Body of pancreas (tissue), 4 donors: ENCODE data around the gene CFAP92. TPM values are rescaled to one million over a fixed set of nuclear protein-coding genes. Genes with fewer than 3 reads are reported as not detected.

ENCODE experiments used
- ATAC-seq: fragments of 150-250 bp; one replicate; pipeline ENCODE4 v1.9.1; 2016
- DNase-seq, 4 donors: peaks; one replicate each; pipeline ENCODE4 v3.0.0-alpha.2; 2019
- H3K27ac ChIP-seq, 4 donors: fragments of 200-600 bp; sonication (generic); 1 replicate in 3 of 4; 2 replicates in 1 of 4; pipeline versions ENCODE4 v1.5.1 to v1.6.1; 2016 to 2019; ENCODE audit warnings: mild to moderate bottlenecking in 1 of 4, mixed read lengths in 1 of 4, moderate library complexity in 1 of 4
- H3K27me3 ChIP-seq, 2 donors: fragments of 200-600 bp; sonication (generic); one replicate each; pipeline ENCODE4 v1.6.0; 2016; ENCODE audit warnings: mild to moderate bottlenecking in 1 of 2
- H3K36me3 ChIP-seq, 2 donors: fragments of 200-600 bp; sonication (generic); replicated peaks in 1 of 2; 2 replicates each; pipeline ENCODE4 v1.5.1; 2016; ENCODE audit warnings: low read depth in 2 of 2; ENCODE audit not compliant: insufficient read depth in 1 of 2
- H3K4me1 ChIP-seq: fragments of 200-600 bp; sonication (generic); one replicate; pipeline ENCODE4 v1.6.0; 2016
- H3K4me3 ChIP-seq, 2 donors: fragments of 200-600 bp; sonication (generic); 1 replicate in 1 of 2; 2 replicates in 1 of 2; pipeline ENCODE4 v1.5.1; 2016 to 2019
- H3K9me3 ChIP-seq, 3 donors: fragments of 200-600 bp; sonication (generic); 1 replicate in 2 of 3; 2 replicates in 1 of 3; pipeline ENCODE4 v1.5.1; 2016
- CTCF ChIP-seq, 7 experiments: fragments of 450-650 bp in 4 of 7; fragments of 200-600 bp in 3 of 7; sonication (generic) in 3 of 7; IDR thresholded peaks; one replicate each; pipeline ENCODE4 v1.5.1; 2016 to 2019; ENCODE audit warnings: antibody characterized with exemption in 7 of 7
- POLR2A ChIP-seq, 3 donors: fragments of 450-650 bp; IDR thresholded peaks; one replicate each; pipeline ENCODE4 v1.6.1; 2016; ENCODE audit warnings: antibody characterized with exemption in 3 of 3, mild to moderate bottlenecking in 2 of 3
- WGBS, 2 donors: methylation state at CpG; one replicate each; pipeline ENCODE4 v1.1.5; 2017; 5-methylcytosine and 5-hydroxymethylcytosine counted together
- intact Hi-C: fragments of 100-400 bp; cut with DNase I; formaldehyde crosslinking; loops from one replicate; pipeline ENCODE4 v1.15.1; 2023
- total RNA-seq, 2 donors: library from RNA; depleted of rRNA; stranded (reverse); fragments of >200 nt; gene quantifications; one replicate each; pipeline ENCODE4 v1.1.0, GENCODE V29; 2016

CFAP92 gene
- total RNA-seq, 2 donors from 2014 or later, result not detected

GRCh38 chr3:129005526-129006303 lies 11.8 kb upstream of the CFAP92 start:
- Histone ChIP-seq H3K27ac (no peak overlapping the region), H3K36me3 (no peaks in the 10 kb centered on the region), H3K9me3 (no peaks in the 10 kb centered on the region), H3K4me3 (no peak overlapping the region), H3K4me1 (peaks cover 31% of the 10 kb centered on the region), H3K27me3 (peaks cover 0 to 13% of the 10 kb centered on the region in 2 donors)
- ATAC-seq (no peak), DNase-seq (peak in 3 of 4 donors; percentile 39 to 61 (median 54))
- TF ChIP-seq CTCF (IDR thresholded peaks at IDR 0.05) (no peak), POLR2A (IDR thresholded peaks at IDR 0.05) (no peak)
- WGBS, 2 donors, result 92 to 98% methylated on average over 4 of the region's 4 CpGs
- intact Hi-C loops, result no loop called here

GRCh38 chr3:129004639-129005295 lies 10.9 kb upstream of the CFAP92 start:
- H3K27me3 ChIP-seq, result peaks cover 0 to 13% of the 10 kb centered on the region in 2 donors
- H3K4me1 ChIP-seq, result peaks cover 31% of the 10 kb centered on the region
- intact Hi-C loops, result no loop called here
- no peak for TF ChIP-seq POLR2A (IDR thresholded peaks at IDR 0.05)
- TF ChIP-seq CTCF (IDR thresholded peaks at IDR 0.05), result no peak
- no peak overlapping the region for H3K4me3 ChIP-seq
- H3K27ac ChIP-seq, result no peak overlapping the region
- no peak for DNase-seq
- H3K9me3 ChIP-seq, result no peaks in the 10 kb centered on the region
- 48 to 71% methylated on average over 4 to 6 of the region's 6 CpGs for WGBS, 2 donors
- no peak for ATAC-seq
- no peaks in the 10 kb centered on the region for H3K36me3 ChIP-seq

- Histone ChIP-seq H3K36me3 (no peaks in the 10 kb centered on the region), H3K4me1 (peaks cover 31% of the 10 kb centered on the region), H3K9me3 (no peaks in the 10 kb centered on the region), H3K27ac (no peak overlapping the region), H3K27me3 (peaks cover 0 to 13% of the 10 kb centered on the region in 2 donors), H3K4me3 (no peak overlapping the region)
- peak; percentile 65 to 79 (median 72) for DNase-seq
- peak; percentile 88 for ATAC-seq
- TF ChIP-seq CTCF (IDR thresholded peaks at IDR 0.05) (peak in 6 of 7 experiments; percentile 23 to 81 (median 41)), POLR2A (IDR thresholded peaks at IDR 0.05) (no peak)
- intact Hi-C loops, result no loop called here
- 7 to 34% methylated on average over 5 to 55 of the region's 55 CpGs for WGBS, 2 donors
Measured at GRCh38 chr3:129003578-129004112, 9.8 kb upstream of the CFAP92 start.

- Histone ChIP-seq H3K4me3 (no peak overlapping the region), H3K27ac (no peak overlapping the region), H3K27me3 (peaks cover 0 to 13% of the 10 kb centered on the region in 2 donors), H3K4me1 (peaks cover 31% of the 10 kb centered on the region), H3K36me3 (no peaks in the 10 kb centered on the region), H3K9me3 (no peaks in the 10 kb centered on the region)
- 48 to 51% methylated on average over 28 of the region's 28 CpGs for WGBS, 2 donors
- ATAC-seq (no peak), DNase-seq (no peak)
- TF ChIP-seq CTCF (IDR thresholded peaks at IDR 0.05) (no peak), POLR2A (IDR thresholded peaks at IDR 0.05) (no peak)
- intact Hi-C loops, result no loop called here
Measured at GRCh38 chr3:129002573-129003569, 9.0 kb upstream of the CFAP92 start.
